GM23338 (cell line): Measurements from ENCODE around the gene CEP43. TPM values are rescaled to one million over a fixed set of nuclear protein-coding genes. Genes with fewer than 3 reads are reported as not detected.

Source experiments
- ATAC-seq: fragments of 200-7000 bp; cut with Tn5 transposase; 3 replicates; pipeline ENCODE4 v1.9.1; 2020
- DNase-seq: peaks from one replicate; pipeline ENCODE4 v3.0.0-alpha.2; 2015; ENCODE audit warnings: low spot score
- H2AFZ ChIP-seq: fragments of 200-600 bp; sonication (generic); 2 replicates; pipeline ENCODE4 v1.8.0; 2016; ENCODE audit warnings: antibody characterized with exemption, mild to moderate bottlenecking, moderate library complexity
- H3F3A ChIP-seq: fragments of 200-600 bp; sonication (generic); replicated peaks from 2 replicates; pipeline ENCODE4 v1.8.0; 2017; ENCODE audit warnings: antibody characterized with exemption, mixed run types, low read depth
- H3K27ac ChIP-seq: fragments of 200-600 bp; sonication (generic); 2 replicates; pipeline ENCODE4 v1.6.1; 2016; ENCODE audit warnings: low read depth
- H3K27me3 ChIP-seq: fragments of 200-600 bp; sonication (generic); 2 replicates; pipeline ENCODE4 v1.8.0; 2016; ENCODE audit warnings: mild to moderate bottlenecking, mixed run types, moderate library complexity; ENCODE audit not compliant: insufficient read depth
- H3K36me3 ChIP-seq: fragments of 200-600 bp; sonication (generic); 2 replicates; pipeline ENCODE4 v1.8.0; 2016; ENCODE audit warnings: mild to moderate bottlenecking; ENCODE audit not compliant: insufficient read depth
- H3K4me1 ChIP-seq: fragments of 200-600 bp; sonication (generic); 2 replicates; pipeline ENCODE4 v1.8.0; 2016; ENCODE audit warnings: mild to moderate bottlenecking, moderate library complexity; ENCODE audit not compliant: insufficient read depth
- H3K4me2 ChIP-seq: fragments of 200-600 bp; sonication (generic); 2 replicates; pipeline ENCODE4 v1.7.1; 2017; ENCODE audit warnings: mixed run types
- H3K4me3 ChIP-seq: fragments of 200-600 bp; sonication (generic); 2 replicates; pipeline ENCODE4 v1.6.1; 2016; ENCODE audit warnings: mixed run types
- H3K79me2 ChIP-seq: fragments of 200-600 bp; sonication (generic); replicated peaks from 2 replicates; pipeline ENCODE4 v1.8.0; 2017; ENCODE audit warnings: mild to moderate bottlenecking; ENCODE audit not compliant: insufficient read depth
- H3K9me2 ChIP-seq: fragments of 200-600 bp; sonication (generic); 2 replicates; pipeline ENCODE4 v1.8.0; 2017; ENCODE audit not compliant: insufficient read depth
- H4K20me1 ChIP-seq: fragments of 200-600 bp; sonication (generic); replicated peaks from 2 replicates; pipeline ENCODE4 v1.8.0; 2017; ENCODE audit warnings: mild to moderate bottlenecking; ENCODE audit not compliant: insufficient read depth
- H3K27ac Mint-ChIP-seq: 2 replicates; pipeline ENCODE4 v1.8.0; 2020; ENCODE audit warnings: inconsistent platforms, mild to moderate bottlenecking, moderate library complexity, mixed read lengths
- H3K27me3 Mint-ChIP-seq: 3 replicates; pipeline ENCODE4 v1.8.0; 2022; ENCODE audit warnings: low read depth, mild to moderate bottlenecking, moderate library complexity, mixed read lengths, inconsistent platforms; ENCODE audit not compliant: insufficient read depth, poor library complexity
- H3K36me3 Mint-ChIP-seq: 3 replicates; pipeline ENCODE4 v1.8.0; 2021; ENCODE audit warnings: low read depth, mild to moderate bottlenecking, inconsistent platforms, moderate library complexity, mixed read lengths
- H3K4me1 Mint-ChIP-seq: 3 replicates; pipeline ENCODE4 v1.8.0; 2020; ENCODE audit warnings: mild to moderate bottlenecking, inconsistent platforms, mixed read lengths
- H3K4me3 Mint-ChIP-seq: 3 replicates; pipeline ENCODE4 v1.8.0; 2021; ENCODE audit warnings: moderate library complexity, mild to moderate bottlenecking, inconsistent platforms, mixed read lengths
- H3K9me3 Mint-ChIP-seq: 3 replicates; pipeline ENCODE4 v1.8.0; 2020; ENCODE audit warnings: moderate library complexity, mild to moderate bottlenecking, inconsistent platforms, mixed read lengths
- JUNB ChIP-seq: IDR thresholded peaks from one replicate; pipeline ENCODE4 v1.6.1; 2016; ENCODE audit warnings: antibody characterized with exemption; ENCODE audit not compliant: unreplicated experiment
- NANOG ChIP-seq: IDR thresholded peaks from 2 replicates; pipeline ENCODE4 v1.6.1; 2016; ENCODE audit warnings: antibody characterized with exemption, borderline replicate concordance
- POLR2AphosphoS5 ChIP-seq: IDR thresholded peaks from 2 replicates; pipeline ENCODE4 v1.6.1; 2016; ENCODE audit warnings: antibody characterized with exemption, low read depth
- STAT1 ChIP-seq: IDR thresholded peaks from one replicate; pipeline ENCODE4 v1.6.1; 2016; ENCODE audit warnings: antibody characterized with exemption; ENCODE audit not compliant: unreplicated experiment
- polyA plus RNA-seq: library from polyadenylated mRNA; unstranded; fragments of >200 nt; fragmentation: Nextera tagmentation; extraction: Ambion mirVana; gene quantifications from 2 replicates; pipeline ENCODE4 v1.2.1, GENCODE V29; 2016
- total RNA-seq: library from RNA; depleted of rRNA; stranded (reverse); fragments of >200 nt; shearing (Covaris generic); gene quantifications from 2 replicates; pipeline ENCODE4 v1.2.3, GENCODE V29; 2014
- TF ChIP-seq, protein P1 (sequence below): IDR thresholded peaks from 2 replicates; pipeline ENCODE4 v1.6.1; 2016; ENCODE audit warnings: antibody characterized with exemption
- TF ChIP-seq, protein P2 (sequence below): IDR thresholded peaks from one replicate; pipeline ENCODE4 v1.6.1; 2018; ENCODE audit warnings: antibody characterized with exemption; ENCODE audit not compliant: unreplicated experiment

The CEP43 gene
- total and polyA plus RNA-seq, 2 experiments from 2014 or later = 39.9 to 44.3 TPM

DNA sequence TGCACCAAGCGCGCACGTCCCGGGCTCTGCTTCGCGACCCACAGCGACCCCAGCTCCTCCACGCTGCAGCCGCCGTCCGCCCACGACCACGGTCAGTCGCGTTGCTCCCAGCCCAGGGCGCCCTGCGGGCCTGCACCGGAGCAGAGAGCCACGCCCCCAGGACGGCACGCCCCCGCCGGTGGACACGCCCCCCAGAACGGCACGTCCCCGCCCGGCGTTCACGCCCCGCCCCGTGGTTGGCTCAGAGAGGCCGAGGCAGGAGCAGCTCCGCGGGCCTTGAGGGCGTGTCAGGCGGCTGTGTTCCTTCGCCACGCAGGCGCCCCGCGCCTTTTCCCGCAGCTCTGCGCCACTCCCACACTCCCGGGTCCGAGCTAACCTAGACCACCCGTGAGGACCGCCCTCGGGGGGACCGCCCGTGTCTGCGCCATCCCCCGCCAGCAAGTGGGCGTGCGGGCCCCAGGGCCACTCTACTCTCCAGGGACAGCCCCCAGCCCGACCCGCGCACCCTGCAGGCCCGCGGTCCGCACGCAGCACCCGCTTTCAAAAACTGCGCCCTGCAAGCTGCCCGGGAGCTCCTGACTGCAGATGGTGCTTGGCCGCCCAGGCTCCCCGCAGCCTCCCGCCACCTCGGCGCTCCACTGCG lies 42.6 kb upstream of the CEP43 start, which contains the start of gene RNASET2:
RNASET2 (minus strand) TSS at position 107 of the 643 bp plus-strand sequence. CDS start 368 bp downstream, outside the sequence.
- peaks cover 27% of the 10 kb centered on the region for H3K4me1 Mint-ChIP-seq
- H3K4me3 ChIP-seq = peak within 1 kb of the TSS; percentile 89
- H3K4me3 Mint-ChIP-seq = peak within 1 kb of the TSS; percentile 77
- H4K20me1 ChIP-seq = no peaks in the 10 kb centered on the region; the same call in 1 of the 2 replicates
- peak; percentile 91 for DNase-seq
- H3K36me3 Mint-ChIP-seq = peaks cover 13% of the 10 kb centered on the region
- TF ChIP-seq POLR2AphosphoS5 (peak; percentile 77), STAT1 (no peak)
- H3F3A ChIP-seq = no peaks in the 10 kb centered on the region
- no peak within 1 kb of the TSS for H3K27ac ChIP-seq
- peak within 1 kb of the TSS; percentile 95 for H2AFZ ChIP-seq
- peaks cover 6% of the 10 kb centered on the region; the same call in 1 of the 2 replicates for H3K79me2 ChIP-seq
- no peaks in the 10 kb centered on the region; the same call in 2 of the 3 replicates for H3K9me3 Mint-ChIP-seq
- peaks cover 11% of the 10 kb centered on the region for H3K27me3 Mint-ChIP-seq
- no peaks in the 10 kb centered on the region for H3K9me2 ChIP-seq
- H3K27ac Mint-ChIP-seq = no peak within 1 kb of the TSS; the same call in 1 of the 2 replicates
- H3K4me2 ChIP-seq = peak within 1 kb of the TSS; percentile 94
- peaks cover 12% of the 10 kb centered on the region for H3K4me1 ChIP-seq
- peaks cover 4% of the 10 kb centered on the region; the same call in 1 of the 2 replicates for H3K27me3 ChIP-seq
- H3K36me3 ChIP-seq = no peaks in the 10 kb centered on the region
- peak; percentile 84 for ATAC-seq

DNA sequence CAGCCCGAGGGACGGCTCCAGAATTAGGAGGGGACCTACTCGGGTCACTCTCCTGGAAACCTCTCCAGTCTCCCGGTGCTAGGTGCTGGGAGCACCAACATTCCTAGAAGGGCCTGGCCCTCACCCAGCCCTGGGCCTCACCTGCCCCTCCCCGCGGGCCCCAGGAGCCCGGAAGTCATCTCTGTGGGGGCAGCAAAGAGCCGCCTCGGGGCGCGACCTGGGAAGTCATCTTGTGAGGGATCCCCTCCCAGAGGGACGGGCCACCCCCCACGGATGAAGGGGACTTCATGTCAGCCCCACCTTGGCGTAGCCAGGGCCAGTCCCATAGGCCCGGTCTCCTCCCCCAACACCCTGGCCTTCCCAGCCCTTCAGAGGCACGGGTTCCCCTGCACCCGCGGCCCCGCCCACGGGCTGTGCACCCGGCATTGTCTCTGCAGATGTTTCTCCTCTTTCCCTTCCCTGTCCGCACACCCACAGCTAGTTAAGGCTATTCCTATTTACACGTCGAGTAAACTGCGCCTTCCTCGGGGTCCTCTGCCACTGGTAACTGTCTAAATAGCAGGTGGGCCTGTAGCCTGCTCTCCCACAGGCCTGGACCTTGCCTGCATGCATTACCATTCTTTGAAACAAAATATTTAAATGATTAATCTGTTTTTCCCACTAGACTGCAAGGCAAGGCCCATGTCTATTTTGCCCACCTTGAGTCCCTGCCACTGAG lies 42.0 kb upstream of the CEP43 start:
- H2AFZ ChIP-seq = peak overlapping the region; percentile 90
- TF ChIP-seq, protein P1, sequence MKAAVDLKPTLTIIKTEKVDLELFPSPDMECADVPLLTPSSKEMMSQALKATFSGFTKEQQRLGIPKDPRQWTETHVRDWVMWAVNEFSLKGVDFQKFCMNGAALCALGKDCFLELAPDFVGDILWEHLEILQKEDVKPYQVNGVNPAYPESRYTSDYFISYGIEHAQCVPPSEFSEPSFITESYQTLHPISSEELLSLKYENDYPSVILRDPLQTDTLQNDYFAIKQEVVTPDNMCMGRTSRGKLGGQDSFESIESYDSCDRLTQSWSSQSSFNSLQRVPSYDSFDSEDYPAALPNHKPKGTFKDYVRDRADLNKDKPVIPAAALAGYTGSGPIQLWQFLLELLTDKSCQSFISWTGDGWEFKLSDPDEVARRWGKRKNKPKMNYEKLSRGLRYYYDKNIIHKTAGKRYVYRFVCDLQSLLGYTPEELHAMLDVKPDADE = peak; percentile 15; the same call in 1 of the 2 replicates
- no peak for TF ChIP-seq NANOG
- Mint-ChIP-seq H3K4me1 (peaks cover 27% of the 10 kb centered on the region), H3K27me3 (peaks cover 11% of the 10 kb centered on the region), H3K27ac (no peak overlapping the region), H3K9me3 (peaks cover under 1% of the 10 kb centered on the region), H3K36me3 (peaks cover 7% of the 10 kb centered on the region), H3K4me3 (peak overlapping the region; percentile 77)
- ATAC-seq = peak; percentile 45
- peaks cover 4% of the 10 kb centered on the region; the same call in 1 of the 2 replicates for H3K27me3 ChIP-seq
- peak; percentile 52 for DNase-seq
- peaks cover 6% of the 10 kb centered on the region; the same call in 1 of the 2 replicates for H3K79me2 ChIP-seq
- H3K4me3 ChIP-seq = peak overlapping the region; percentile 89
- H3K27ac ChIP-seq = no peak overlapping the region
- H3K36me3 ChIP-seq = no peaks in the 10 kb centered on the region
- H3K4me1 ChIP-seq = peaks cover 12% of the 10 kb centered on the region
- no peaks in the 10 kb centered on the region for H3F3A ChIP-seq
- no peaks in the 10 kb centered on the region for H3K9me2 ChIP-seq
- H4K20me1 ChIP-seq = no peaks in the 10 kb centered on the region; the same call in 1 of the 2 replicates
- peak overlapping the region; percentile 94 for H3K4me2 ChIP-seq

DNA sequence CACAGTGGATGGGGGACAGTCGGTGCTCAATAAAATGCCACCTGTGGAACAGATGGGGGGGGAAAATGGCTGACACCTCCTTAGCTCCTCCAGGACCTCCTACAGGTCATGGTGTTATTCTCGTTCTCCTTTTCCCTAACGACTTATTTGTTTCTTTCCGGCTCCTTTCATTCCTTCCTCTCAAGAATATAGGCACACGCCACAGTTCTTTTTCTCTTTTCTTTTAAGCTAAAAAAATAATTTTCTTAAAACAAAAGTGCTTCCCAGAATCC lies 41.5 kb upstream of the CEP43 start:
- Mint-ChIP-seq H3K9me3 (peaks cover 5% of the 10 kb centered on the region), H3K4me3 (peak overlapping the region; percentile 77), H3K36me3 (peaks cover 8% of the 10 kb centered on the region), H3K4me1 (peaks cover 27% of the 10 kb centered on the region), H3K27ac (no peak overlapping the region), H3K27me3 (peaks cover 11% of the 10 kb centered on the region)
- Histone ChIP-seq H4K20me1 (no peaks in the 10 kb centered on the region; the same call in 1 of the 2 replicates), H3K79me2 (peaks cover 6% of the 10 kb centered on the region; the same call in 1 of the 2 replicates), H3K9me2 (no peaks in the 10 kb centered on the region), H3F3A (no peaks in the 10 kb centered on the region), H3K36me3 (no peaks in the 10 kb centered on the region), H3K4me1 (peaks cover 12% of the 10 kb centered on the region), H3K4me2 (peak overlapping the region; percentile 94), H3K27me3 (peaks cover 4% of the 10 kb centered on the region; the same call in 1 of the 2 replicates), H3K27ac (no peak overlapping the region), H3K4me3 (peak overlapping the region; percentile 89), H2AFZ (no peak overlapping the region; the same call in 1 of the 2 replicates)
- DNase-seq = peak; percentile 25
- ATAC-seq = no peak
- TF ChIP-seq STAT1 = no peak
- TF ChIP-seq, protein P2, sequence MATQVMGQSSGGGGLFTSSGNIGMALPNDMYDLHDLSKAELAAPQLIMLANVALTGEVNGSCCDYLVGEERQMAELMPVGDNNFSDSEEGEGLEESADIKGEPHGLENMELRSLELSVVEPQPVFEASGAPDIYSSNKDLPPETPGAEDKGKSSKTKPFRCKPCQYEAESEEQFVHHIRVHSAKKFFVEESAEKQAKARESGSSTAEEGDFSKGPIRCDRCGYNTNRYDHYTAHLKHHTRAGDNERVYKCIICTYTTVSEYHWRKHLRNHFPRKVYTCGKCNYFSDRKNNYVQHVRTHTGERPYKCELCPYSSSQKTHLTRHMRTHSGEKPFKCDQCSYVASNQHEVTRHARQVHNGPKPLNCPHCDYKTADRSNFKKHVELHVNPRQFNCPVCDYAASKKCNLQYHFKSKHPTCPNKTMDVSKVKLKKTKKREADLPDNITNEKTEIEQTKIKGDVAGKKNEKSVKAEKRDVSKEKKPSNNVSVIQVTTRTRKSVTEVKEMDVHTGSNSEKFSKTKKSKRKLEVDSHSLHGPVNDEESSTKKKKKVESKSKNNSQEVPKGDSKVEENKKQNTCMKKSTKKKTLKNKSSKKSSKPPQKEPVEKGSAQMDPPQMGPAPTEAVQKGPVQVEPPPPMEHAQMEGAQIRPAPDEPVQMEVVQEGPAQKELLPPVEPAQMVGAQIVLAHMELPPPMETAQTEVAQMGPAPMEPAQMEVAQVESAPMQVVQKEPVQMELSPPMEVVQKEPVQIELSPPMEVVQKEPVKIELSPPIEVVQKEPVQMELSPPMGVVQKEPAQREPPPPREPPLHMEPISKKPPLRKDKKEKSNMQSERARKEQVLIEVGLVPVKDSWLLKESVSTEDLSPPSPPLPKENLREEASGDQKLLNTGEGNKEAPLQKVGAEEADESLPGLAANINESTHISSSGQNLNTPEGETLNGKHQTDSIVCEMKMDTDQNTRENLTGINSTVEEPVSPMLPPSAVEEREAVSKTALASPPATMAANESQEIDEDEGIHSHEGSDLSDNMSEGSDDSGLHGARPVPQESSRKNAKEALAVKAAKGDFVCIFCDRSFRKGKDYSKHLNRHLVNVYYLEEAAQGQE = no peak
- no peak for TF ChIP-seq JUNB
- no peak for TF ChIP-seq NANOG
